SK-N-MC (cell line): Measurements from ENCODE around the gene KCNQ1.

Experiments used
- EZH2 ChIP-seq: fragments of 200-600 bp; sonication (generic); IDR thresholded peaks from one replicate; pipeline ENCODE4 v1.6.1; 2017; ENCODE audit warnings: antibody characterized with exemption
- FOXP2 ChIP-seq: optimal IDR thresholded peaks from 2 replicates; pipeline ENCODE3; 2011; ENCODE audit warnings: mild to moderate bottlenecking, moderate library complexity; ENCODE audit not compliant: insufficient read depth; ENCODE audit errors: extremely low read length, control extremely low read depth
- POLR2AphosphoS5 ChIP-seq: IDR thresholded peaks from 2 replicates; pipeline ENCODE4 v1.6.1; 2012; ENCODE audit warnings: mild to moderate bottlenecking, low read depth, low read length, borderline replicate concordance

DNA sequence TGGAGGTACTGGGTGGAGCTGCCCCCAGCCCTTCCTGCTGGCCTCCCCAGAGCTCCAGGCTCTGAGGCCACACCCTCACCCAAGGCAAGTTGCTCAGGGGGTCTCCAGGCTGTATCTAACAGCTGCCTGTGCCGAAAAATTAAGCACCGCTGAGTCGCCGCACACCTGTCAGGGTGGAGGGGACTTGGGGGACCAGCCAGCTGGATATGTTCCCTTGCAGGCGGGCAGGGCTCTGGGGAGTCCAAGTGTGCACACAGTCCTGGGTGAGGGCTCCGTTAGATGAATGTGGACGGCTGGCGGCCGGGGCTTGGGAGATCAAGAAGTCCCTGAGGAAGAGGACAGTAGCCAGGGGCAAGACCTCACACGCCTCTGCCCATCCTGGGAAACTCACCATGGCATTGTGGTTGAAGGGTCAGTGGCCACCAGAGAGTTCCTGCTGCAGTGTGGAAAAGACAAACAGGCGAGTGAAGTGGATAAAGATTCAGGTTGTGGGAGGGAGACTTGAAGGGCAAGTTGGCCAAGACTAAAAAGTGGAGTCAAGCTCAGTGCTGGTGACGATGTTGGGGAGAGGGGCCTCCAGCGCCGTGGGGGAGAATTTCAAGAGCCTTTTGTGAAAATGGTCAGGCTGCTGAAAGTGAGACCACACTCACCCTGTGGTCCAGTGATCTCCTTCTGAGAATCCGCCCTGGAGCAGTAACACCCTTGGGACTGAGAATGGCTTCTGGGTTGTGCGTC is 371.1 kb downstream of the KCNQ1 start:
- TF ChIP-seq EZH2 (no peak), POLR2AphosphoS5 (no peak), FOXP2 (no peak)
